HFFc6 (cell line): ENCODE measurements around the gene S100A3. TPM values are rescaled to one million over a fixed set of nuclear protein-coding genes. Genes with fewer than 3 reads are reported as not detected.
"Not testable (repeated sequence)": the region's sequence is repeated elsewhere in the genome, so short reads cannot be mapped to it uniquely, and the experiment has no call there.

Experiments
- DNase-seq: peaks from one replicate; pipeline ENCODE4 v3.0.0-alpha.2; 2018
- H3K27ac Mint-ChIP-seq: 2 replicates; pipeline ENCODE4 v1.8.0; 2020; ENCODE audit warnings: mild to moderate bottlenecking, mixed read lengths
- H3K27me3 Mint-ChIP-seq: 2 replicates; pipeline ENCODE4 v1.8.0; 2021; ENCODE audit warnings: mild to moderate bottlenecking, moderate library complexity, mixed read lengths; ENCODE audit not compliant: insufficient read depth
- H3K36me3 Mint-ChIP-seq: 2 replicates; pipeline ENCODE4 v1.8.0; 2021; ENCODE audit warnings: low read depth, mixed read lengths
- H3K4me1 Mint-ChIP-seq: 2 replicates; pipeline ENCODE4 v1.8.0; 2020; ENCODE audit warnings: low read depth, mixed read lengths
- H3K4me3 Mint-ChIP-seq: 2 replicates; pipeline ENCODE4 v1.8.0; 2020; ENCODE audit warnings: mild to moderate bottlenecking, moderate library complexity, mixed read lengths
- H3K9me3 Mint-ChIP-seq: 2 replicates; pipeline ENCODE4 v1.8.0; 2020; ENCODE audit warnings: mild to moderate bottlenecking, mixed read lengths
- CTCF ChIP-seq: fragments of 200-600 bp; sonication (generic); IDR thresholded peaks from 2 replicates; pipeline ENCODE4 v1.5.0; 2021; ENCODE audit warnings: antibody characterized with exemption, mild to moderate bottlenecking
- total RNA-seq, 6 experiments: library from RNA; stranded (reverse); fragmentation: NEBNext Ultra II Directional; extraction: Animal tissue kit (Norgen Biotek cat#: 25700); gene quantifications; 2 replicates in 1 of 6; 3 replicates in 5 of 6; pipeline ENCODE4 v1.2.3, GENCODE V29; 2021

The S100A3 gene
- total RNA-seq, 6 experiments from 2014 or later: 3.4 to 5.6 (median 5.1) TPM

DNA sequence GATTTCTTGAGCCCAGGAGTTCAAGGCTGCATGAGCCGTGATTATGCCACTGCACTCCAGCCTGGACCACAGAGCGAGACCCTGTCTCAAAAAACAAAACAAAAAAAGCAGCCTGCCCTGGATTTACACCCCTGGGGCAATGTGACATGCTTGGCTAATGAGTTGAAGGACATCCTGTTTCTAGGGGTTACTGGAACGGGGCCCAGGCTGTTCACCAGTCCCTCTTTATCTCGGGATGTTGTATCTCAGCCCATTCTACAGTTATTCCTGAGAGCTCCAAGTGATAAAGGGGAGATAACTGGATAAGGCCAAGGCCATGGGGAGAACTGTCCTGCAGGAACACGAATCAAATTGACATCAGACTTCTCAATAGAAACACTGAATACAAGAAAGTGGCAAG, 38.3 kb upstream of the S100A3 start:
- peaks cover 34% of the 10 kb centered on the region for H3K4me1 Mint-ChIP-seq
- H3K9me3 Mint-ChIP-seq: no peaks in the 10 kb centered on the region
- no peak for TF ChIP-seq CTCF
- peak; percentile 30 for DNase-seq
- H3K36me3 Mint-ChIP-seq: peaks cover 9% of the 10 kb centered on the region
- no peaks in the 10 kb centered on the region for H3K27me3 Mint-ChIP-seq
- H3K27ac Mint-ChIP-seq: peak overlapping the region; percentile 26; the same call in 1 of the 2 replicates
- no peak overlapping the region for H3K4me3 Mint-ChIP-seq

GRCh38 chr1:153586347-153586746, 37.3 kb upstream of the S100A3 start:
- H3K27ac Mint-ChIP-seq: no peak overlapping the region
- H3K4me3 Mint-ChIP-seq: no peak overlapping the region
- no peaks in the 10 kb centered on the region for H3K27me3 Mint-ChIP-seq
- peaks cover 34% of the 10 kb centered on the region for H3K4me1 Mint-ChIP-seq
- H3K9me3 Mint-ChIP-seq: no peaks in the 10 kb centered on the region
- no peak for TF ChIP-seq CTCF
- no peak for DNase-seq
- peaks cover 9% of the 10 kb centered on the region for H3K36me3 Mint-ChIP-seq

- no peak for DNase-seq
- Mint-ChIP-seq H3K4me3 (no peak overlapping the region), H3K27ac (no peak overlapping the region), H3K27me3 (no peaks in the 10 kb centered on the region), H3K4me1 (peaks cover 34% of the 10 kb centered on the region), H3K36me3 (peaks cover 9% of the 10 kb centered on the region), H3K9me3 (no peaks in the 10 kb centered on the region)
- no peak for TF ChIP-seq CTCF
Measured at GRCh38 chr1:153585006-153585405, 35.9 kb upstream of the S100A3 start.

DNA sequence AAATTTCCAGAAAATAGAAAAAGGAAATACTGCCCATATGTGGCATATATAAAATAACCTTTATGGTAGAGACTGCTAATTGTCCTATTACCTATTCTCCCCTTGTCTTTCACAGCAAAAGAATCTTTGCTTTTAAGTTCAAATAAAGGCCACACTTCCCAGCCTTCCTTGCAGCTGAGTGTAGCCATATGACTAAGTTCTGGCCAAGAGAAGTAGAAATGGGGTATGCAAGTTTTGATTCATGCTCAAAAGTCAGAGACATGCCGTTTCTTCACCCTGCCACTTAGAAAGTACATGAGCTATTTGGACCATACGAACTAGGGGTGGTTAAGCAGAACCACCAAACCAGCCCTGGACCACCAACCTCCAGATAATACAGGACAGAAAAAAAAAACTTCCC, 34.9 kb upstream of the S100A3 start:
- H3K27me3 Mint-ChIP-seq: no peaks in the 10 kb centered on the region
- no peak for TF ChIP-seq CTCF
- no peak for DNase-seq
- peaks cover 41% of the 10 kb centered on the region for H3K4me1 Mint-ChIP-seq
- no peak overlapping the region for H3K4me3 Mint-ChIP-seq
- H3K36me3 Mint-ChIP-seq: peaks cover 9% of the 10 kb centered on the region
- H3K9me3 Mint-ChIP-seq: no peaks in the 10 kb centered on the region
- no peak overlapping the region for H3K27ac Mint-ChIP-seq

DNA sequence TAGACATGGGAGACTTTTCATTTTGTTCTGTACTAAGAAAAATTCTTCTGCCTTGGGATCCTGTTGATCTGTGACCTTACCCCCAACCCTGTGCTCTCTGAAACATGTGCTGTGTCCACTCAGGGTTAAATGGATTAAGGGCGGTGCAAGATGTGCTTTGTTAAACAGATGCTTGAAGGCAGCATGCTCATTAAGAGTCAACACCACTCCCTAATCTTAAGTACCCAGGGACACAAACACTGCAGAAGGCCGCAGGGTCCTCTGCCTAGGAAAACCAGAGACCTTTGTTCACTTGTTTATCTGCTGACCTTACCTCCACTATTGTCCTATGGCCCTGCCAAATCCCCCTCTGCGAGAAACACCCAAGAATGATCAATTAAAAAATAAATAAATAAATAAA, 34.5 kb upstream of the S100A3 start:
- not testable (repeated sequence) for H3K4me3 Mint-ChIP-seq, DNase-seq, H3K36me3 Mint-ChIP-seq, H3K27ac Mint-ChIP-seq, H3K9me3 Mint-ChIP-seq, H3K27me3 Mint-ChIP-seq
- H3K4me1 Mint-ChIP-seq: peaks cover 42% of the 10 kb centered on the region

GRCh38 chr1:153582836-153583235, 33.8 kb upstream of the S100A3 start:
- H3K27ac Mint-ChIP-seq, DNase-seq, H3K27me3 Mint-ChIP-seq, H3K36me3 Mint-ChIP-seq, H3K4me3 Mint-ChIP-seq, H3K9me3 Mint-ChIP-seq: not testable (repeated sequence)
- H3K4me1 Mint-ChIP-seq: peaks cover 42% of the 10 kb centered on the region

GRCh38 chr1:153578936-153579335, 29.9 kb upstream of the S100A3 start:
- Mint-ChIP-seq H3K4me1 (peaks cover 27% of the 10 kb centered on the region), H3K36me3 (no peaks in the 10 kb centered on the region), H3K27me3 (no peaks in the 10 kb centered on the region; the same call in 1 of the 2 replicates), H3K27ac (peak overlapping the region; percentile 71), H3K9me3 (no peaks in the 10 kb centered on the region), H3K4me3 (peak overlapping the region; percentile 31)
- no peak for TF ChIP-seq CTCF
- no peak for DNase-seq
